Endodermal cell (in vitro differentiated cells): ENCODE measurements around the gene KLK12. TPM values are rescaled to one million over a fixed set of nuclear protein-coding genes. Genes with fewer than 3 reads are reported as not detected.
"Not testable (repeated sequence)": the region's sequence is repeated elsewhere in the genome, so short reads cannot be mapped to it uniquely, and the experiment has no call there.

Experiments
- DNase-seq: peaks from one replicate; pipeline ENCODE4 v3.0.0-alpha.2; 2017
- H3K27ac ChIP-seq: 2 replicates; pipeline ENCODE4 v1.5.1; 2013; ENCODE audit warnings: mild to moderate bottlenecking, low read depth, low read length, moderate library complexity
- H3K27me3 ChIP-seq: 2 replicates; pipeline ENCODE4 v1.6.1; 2013; ENCODE audit warnings: mild to moderate bottlenecking, low read length, moderate library complexity; ENCODE audit not compliant: insufficient read depth, control insufficient read depth, poor library complexity, severe bottlenecking
- H3K36me3 ChIP-seq: 2 replicates; pipeline ENCODE4 v1.7.0; 2013; ENCODE audit warnings: mild to moderate bottlenecking, low read length, moderate library complexity; ENCODE audit not compliant: control insufficient read depth, insufficient read depth
- H3K4me1 ChIP-seq: one replicate; pipeline ENCODE4 v1.7.0; 2013; ENCODE audit warnings: low read length; ENCODE audit not compliant: control insufficient read depth, insufficient read depth
- H3K4me3 ChIP-seq: 2 replicates; pipeline ENCODE4 v1.5.1; 2013; ENCODE audit warnings: mild to moderate bottlenecking, low read length, moderate library complexity
- H3K9ac ChIP-seq: 2 replicates; pipeline ENCODE4 v1.6.1; 2013; ENCODE audit warnings: mild to moderate bottlenecking, low read length, moderate library complexity; ENCODE audit not compliant: poor library complexity, severe bottlenecking; ENCODE audit errors: extremely low read depth
- H3K9me3 ChIP-seq: 2 replicates; pipeline ENCODE4 v1.6.1; 2013; ENCODE audit warnings: mild to moderate bottlenecking, low read length, moderate library complexity; ENCODE audit not compliant: control insufficient read depth
- H3K27ac Mint-ChIP-seq: 2 replicates; pipeline ENCODE4 v1.8.0; 2020; ENCODE audit warnings: mixed read lengths
- H3K27me3 Mint-ChIP-seq: 2 replicates; pipeline ENCODE4 v1.8.0; 2021; ENCODE audit warnings: mild to moderate bottlenecking, mixed read lengths; ENCODE audit not compliant: insufficient read depth
- H3K36me3 Mint-ChIP-seq: 2 replicates; pipeline ENCODE4 v1.8.0; 2020; ENCODE audit warnings: low read depth, mixed read lengths
- H3K4me1 Mint-ChIP-seq: 2 replicates; pipeline ENCODE4 v1.8.0; 2020; ENCODE audit warnings: mixed read lengths
- H3K4me3 Mint-ChIP-seq: 2 replicates; pipeline ENCODE4 v1.8.0; 2020; ENCODE audit warnings: mild to moderate bottlenecking, moderate library complexity, mixed read lengths
- H3K9me3 Mint-ChIP-seq: 2 replicates; pipeline ENCODE4 v1.8.0; 2020; ENCODE audit warnings: mild to moderate bottlenecking, mixed read lengths
- CTCF ChIP-seq: fragments of 200-600 bp; sonication (generic); conservative IDR thresholded peaks from 2 replicates; pipeline ENCODE4 v1.5.0; 2021; ENCODE audit warnings: antibody characterized with exemption, mild to moderate bottlenecking
- WGBS, 2 experiments: methylation state at CpG; one replicate each; pipeline versions ENCODE4 v1.1.5 to v1.1.7; 2013; ENCODE audit warnings: missing lambda C conversion rate in 2 of 2, mixed read lengths in 1 of 2; ENCODE audit not compliant: insufficient coverage in 1 of 2, insufficient read length in 1 of 2; 5-methylcytosine and 5-hydroxymethylcytosine counted together
- total RNA-seq, 2 donors: library from RNA; stranded (reverse); fragmentation: NEBNext Ultra II Directional in 1 of 2; extraction: Animal tissue kit (Norgen Biotek cat#: 25700) in 1 of 2; gene quantifications; 2 replicates in 1 of 2; 3 replicates in 1 of 2; pipeline ENCODE4 v1.2.1, GENCODE V29; 2021

KLK12 gene
- total RNA-seq, 2 donors from 2014 or later = not detected

- 73 to 77% methylated on average over 2 to 4 of the region's 5 CpGs for WGBS, 2 experiments
- peaks cover 14% of the 10 kb centered on the region for H3K4me1 Mint-ChIP-seq
- TF ChIP-seq CTCF = no peak
Observed at GRCh38 chr19:50998061-50998460, 36.7 kb downstream of the KLK12 start.

GRCh38 chr19:50994129-50994528 lies 40.7 kb downstream of the KLK12 start:
- no peaks in the 10 kb centered on the region for H3K9me3 ChIP-seq
- 83 to 100% methylated on average over 2 of the region's 2 CpGs for WGBS, 2 experiments
- H3K27me3 ChIP-seq = peaks cover 10% of the 10 kb centered on the region
- no peaks in the 10 kb centered on the region for H3K36me3 Mint-ChIP-seq
- no peak overlapping the region for H3K27ac ChIP-seq
- H3K4me1 ChIP-seq = no peaks in the 10 kb centered on the region
- no peak overlapping the region for H3K4me3 ChIP-seq
- no peak for TF ChIP-seq CTCF
- H3K9me3 Mint-ChIP-seq = peaks cover 2% of the 10 kb centered on the region
- no peak overlapping the region for H3K27ac Mint-ChIP-seq
- peaks cover 39% of the 10 kb centered on the region for H3K27me3 Mint-ChIP-seq
- peak; percentile 59 for DNase-seq
- H3K4me1 Mint-ChIP-seq = no peaks in the 10 kb centered on the region
- no peaks in the 10 kb centered on the region for H3K36me3 ChIP-seq
- no peak overlapping the region for H3K9ac ChIP-seq
- no peak overlapping the region for H3K4me3 Mint-ChIP-seq

More at GRCh38 chr19:50998061-50998460, 36.7 kb downstream of the KLK12 start:
- Histone ChIP-seq H3K4me3 (no peak overlapping the region), H3K27ac (no peak overlapping the region), H3K9ac (no peak overlapping the region), H3K9me3 (no peaks in the 10 kb centered on the region), H3K4me1 (no peaks in the 10 kb centered on the region), H3K36me3 (no peaks in the 10 kb centered on the region), H3K27me3 (peaks cover 8% of the 10 kb centered on the region)
- H3K36me3 Mint-ChIP-seq = no peaks in the 10 kb centered on the region
- no peak overlapping the region for H3K27ac Mint-ChIP-seq
- H3K4me3 Mint-ChIP-seq = no peak overlapping the region
- DNase-seq = no peak
- peaks cover 41% of the 10 kb centered on the region for H3K27me3 Mint-ChIP-seq
- H3K9me3 Mint-ChIP-seq = peaks cover 2% of the 10 kb centered on the region

DNA sequence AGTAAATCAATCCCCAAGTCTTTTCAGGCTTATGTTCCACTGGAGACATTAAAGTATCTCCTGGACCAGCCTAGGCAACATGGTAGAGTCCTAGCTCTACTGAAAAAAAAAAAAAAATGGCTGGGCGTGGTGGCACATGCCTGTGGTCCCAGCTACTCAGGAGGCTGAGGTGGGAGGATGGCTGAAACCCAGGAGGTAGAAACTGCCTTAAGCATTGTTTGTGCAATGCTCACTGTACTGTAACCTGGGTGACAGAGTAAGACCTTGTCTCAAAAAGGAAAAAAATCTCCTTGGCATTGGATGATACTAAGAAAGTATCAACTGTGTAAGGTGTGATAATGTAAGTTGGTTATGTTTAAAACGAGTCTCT lies 42.2 kb downstream of the KLK12 start:
- Histone ChIP-seq H3K27ac (no peak overlapping the region), H3K9ac (no peak overlapping the region), H3K9me3 (no peaks in the 10 kb centered on the region), H3K4me1 (no peaks in the 10 kb centered on the region), H3K36me3 (no peaks in the 10 kb centered on the region), H3K27me3 (peaks cover 18% of the 10 kb centered on the region), H3K4me3 (no peak overlapping the region)
- Mint-ChIP-seq H3K27me3 (peaks cover 41% of the 10 kb centered on the region), H3K36me3 (no peaks in the 10 kb centered on the region), H3K4me1 (no peaks in the 10 kb centered on the region), H3K27ac (no peak overlapping the region), H3K9me3 (peaks cover 2% of the 10 kb centered on the region), H3K4me3 (no peak overlapping the region)
- DNase-seq = no peak
- WGBS, 2 experiments = 67 to 87% methylated on average over 1 to 2 of the region's 2 CpGs
- TF ChIP-seq CTCF = no peak

GRCh38 chr19:50984416-50984815 lies 50.4 kb downstream of the KLK12 start:
- H3K4me3 Mint-ChIP-seq, H3K4me1 ChIP-seq, H3K4me3 ChIP-seq, DNase-seq, H3K27ac Mint-ChIP-seq, H3K36me3 Mint-ChIP-seq, H3K4me1 Mint-ChIP-seq, H3K9me3 ChIP-seq, H3K36me3 ChIP-seq, H3K27ac ChIP-seq, H3K9ac ChIP-seq, H3K9me3 Mint-ChIP-seq: not testable (repeated sequence)
- peaks cover 71% of the 10 kb centered on the region for H3K27me3 Mint-ChIP-seq
- 89 to 94% methylated on average over 8 to 13 of the region's 14 CpGs for WGBS, 2 experiments
- peaks cover 34% of the 10 kb centered on the region for H3K27me3 ChIP-seq
